Endothelial cell of umbilical vein (primary cell): ENCODE data around the gene MFSD6. TPM values are rescaled to one million over a fixed set of nuclear protein-coding genes. Genes with fewer than 3 reads are reported as not detected.

ENCODE experiments used
- BruUV-seq: library from RNA; stranded (reverse); fragments of 400-500 nt; replicated peaks from 2 replicates; lab custom pipeline; 2021; lab: Mats Ljungman, UMichigan
- CTCF ChIA-PET: fragments of 300-600, 350-600 bp; sonication (Branson Sonifier 250); formaldehyde crosslinking; loops from one replicate; lab custom pipeline; 2021; ENCODE audit warnings: antibody characterized with exemption, inconsistent platforms; lab: Charles Lee
- POLR2A ChIA-PET: fragments of 300-600, 350-600 bp; sonication (Branson Sonifier 250); formaldehyde crosslinking; loops from one replicate; lab custom pipeline; 2021; ENCODE audit warnings: antibody characterized with exemption, inconsistent platforms; lab: Charles Lee
- DNase-seq: peaks from one replicate; pipeline ENCODE4 v3.0.0-alpha.2; 2011; ENCODE audit warnings: low read depth, low spot score
- FAIRE-seq: peaks from 2 replicates; lab custom pipeline; 2011; peaks lifted over from hg19 to GRCh38; lab: Jason Lieb, UNC
- H2AFZ ChIP-seq: 2 replicates; pipeline ENCODE4 v1.6.0; 2012; ENCODE audit warnings: low read depth, low read length, control low read depth, inconsistent platforms
- H3K27ac ChIP-seq: 2 replicates; pipeline ENCODE4 v1.5.1; 2011; ENCODE audit warnings: low read depth, mild to moderate bottlenecking, control low read depth, low read length, moderate library complexity; ENCODE audit not compliant: insufficient read depth
- H3K27me3 ChIP-seq, 2 experiments: 2 replicates each; pipeline versions ENCODE4 v1.6.0 to v1.6.1; 2011; ENCODE audit warnings: low read length in 2 of 2, mixed read lengths in 1 of 2; ENCODE audit not compliant: control insufficient read depth in 2 of 2, insufficient read depth in 2 of 2
- H3K36me3 ChIP-seq, 2 experiments: 2 replicates in 1 of 2; 3 replicates in 1 of 2; pipeline ENCODE4 v1.5.1; 2011; ENCODE audit warnings: low read length in 2 of 2, mild to moderate bottlenecking in 1 of 2, moderate library complexity in 1 of 2; ENCODE audit not compliant: control insufficient read depth in 2 of 2, insufficient read depth in 2 of 2; ENCODE audit errors: extremely low read depth in 1 of 2
- H3K4me1 ChIP-seq: 3 replicates; pipeline ENCODE4 v1.5.1; 2011; ENCODE audit warnings: mild to moderate bottlenecking, low read length; ENCODE audit not compliant: control insufficient read depth, insufficient read depth; ENCODE audit errors: extremely low read depth
- H3K4me2 ChIP-seq: 2 replicates; pipeline ENCODE4 v1.6.1; 2011; ENCODE audit warnings: low read length, control low read depth, mixed read lengths; ENCODE audit not compliant: insufficient read depth
- H3K4me3 ChIP-seq, 3 experiments: fragments of 200-600 bp in 1 of 3; sonication (generic), shearing (Covaris generic) in 1 of 3; replicated peaks in 1 of 3; 2 replicates each; pipeline ENCODE4 v1.5.1; 2011 to 2016; ENCODE audit warnings: control low read depth in 3 of 3, low read length in 3 of 3, mild to moderate bottlenecking in 2 of 3, inconsistent platforms in 1 of 3, low read depth in 1 of 3, moderate library complexity in 1 of 3; ENCODE audit not compliant: insufficient read depth in 1 of 3
- H3K79me2 ChIP-seq: 2 replicates; pipeline ENCODE4 v1.6.0; 2012; ENCODE audit warnings: low read length, inconsistent platforms; ENCODE audit not compliant: control insufficient read depth, insufficient read depth
- H3K9ac ChIP-seq: replicated peaks from 2 replicates; pipeline ENCODE3; 2011; ENCODE audit warnings: low read length, control low read depth; ENCODE audit not compliant: insufficient read depth; ENCODE audit errors: extremely low read depth
- H3K9me1 ChIP-seq: replicated peaks from 3 replicates; pipeline ENCODE4 v1.6.0; 2011; ENCODE audit warnings: mild to moderate bottlenecking, low read length; ENCODE audit not compliant: control insufficient read depth, insufficient read depth; ENCODE audit errors: extremely low read depth
- H3K9me3 ChIP-seq: replicated peaks from 2 replicates; pipeline ENCODE4 v1.5.1; 2012; ENCODE audit warnings: low read length, inconsistent platforms; ENCODE audit not compliant: control insufficient read depth, insufficient read depth
- H4K20me1 ChIP-seq: replicated peaks from 2 replicates; pipeline ENCODE3; 2011; ENCODE audit warnings: mild to moderate bottlenecking, low read length; ENCODE audit not compliant: control insufficient read depth, insufficient read depth; ENCODE audit errors: extremely low read depth
- EZH2 ChIP-seq: IDR thresholded peaks from 2 replicates; pipeline ENCODE4 v1.6.1; 2012; ENCODE audit warnings: borderline replicate concordance, low read depth, mild to moderate bottlenecking, moderate library complexity, low read length, inconsistent platforms; ENCODE audit not compliant: severe bottlenecking
- FOS ChIP-seq: IDR thresholded peaks from 2 replicates; pipeline ENCODE4 v1.6.1; 2011; ENCODE audit warnings: mild to moderate bottlenecking, low read length, moderate library complexity, borderline replicate concordance; ENCODE audit not compliant: insufficient read depth
- GATA2 ChIP-seq: IDR thresholded peaks from 2 replicates; pipeline ENCODE4 v1.7.0; 2011; ENCODE audit warnings: low read depth, mild to moderate bottlenecking, moderate library complexity, mixed read lengths, low read length; ENCODE audit not compliant: insufficient read length, insufficient read depth
- JUN ChIP-seq: IDR thresholded peaks from 2 replicates; pipeline ENCODE4 v1.6.1; 2011; ENCODE audit warnings: borderline replicate concordance, low read depth; ENCODE audit not compliant: insufficient read length, insufficient read depth
- MAX ChIP-seq: IDR thresholded peaks from 2 replicates; pipeline ENCODE4 v1.6.1; 2011; ENCODE audit not compliant: insufficient read depth, insufficient read length
- MYC ChIP-seq: IDR thresholded peaks from one replicate; pipeline ENCODE4 v1.6.1; 2011; ENCODE audit warnings: mild to moderate bottlenecking, low read depth, low read length
- POLR2A ChIP-seq: IDR thresholded peaks from 2 replicates; pipeline ENCODE4 v1.6.1; 2012; ENCODE audit warnings: low read depth, mild to moderate bottlenecking, control low read depth, low read length
- POLR2AphosphoS5 ChIP-seq: IDR thresholded peaks from 2 replicates; pipeline ENCODE4 v1.6.1; 2012; ENCODE audit warnings: low read depth, mild to moderate bottlenecking, control low read depth, low read length, moderate library complexity; ENCODE audit not compliant: insufficient read depth
- dilution Hi-C: fragments of 300-500 bp; cut with MboI; formaldehyde crosslinking; loops from one replicate; pipeline ENCODE4 v1.15.0; 2019; ENCODE audit warnings: low sequenced_read_pairs; ENCODE audit not compliant: extremely low pct_ligation_motif_present
- intact Hi-C: fragments of 100-400 bp; cut with micrococcal nuclease; formaldehyde crosslinking; loops from one replicate; pipeline ENCODE4 v1.10.0; 2022
- polyA plus RNA-seq, 4 experiments: library from polyadenylated mRNA; depleted of rRNA in 3 of 4; stranded (reverse) in 3 of 4; unstranded in 1 of 4; fragments of >200 nt; gene quantifications; 2 replicates each; pipeline versions ENCODE4 v1.2.1 to v1.2.3, GENCODE V29; 2011 to 2012; ENCODE audit warnings: missing spikeins in 1 of 4
- total RNA-seq: library from RNA; stranded (reverse); gene quantifications from 2 replicates; pipeline ENCODE4 v1.2.3, GENCODE V29; 2021
- TF ChIP-seq, protein P1 (sequence below), 2 donors: IDR thresholded peaks; 1 replicate in 1 of 2; 2 replicates in 1 of 2; pipeline ENCODE4 v1.5.1; 2011; ENCODE audit warnings: low read length in 2 of 2, mild to moderate bottlenecking in 2 of 2, moderate library complexity in 2 of 2, control low read depth in 1 of 2, inconsistent platforms in 1 of 2, low read depth in 1 of 2; ENCODE audit not compliant: insufficient read depth in 1 of 2; ENCODE audit errors: extremely low read depth in 1 of 2

The MFSD6 gene
- total and polyA plus RNA-seq, 2 donors (not counting 3 experiments of a cell fraction or from before 2014, with no cell fraction given), result 4.3 to 4.5 TPM

GRCh38 chr2:190466819-190467446, 58.8 kb downstream of the MFSD6 start:
- Histone ChIP-seq H3K27me3 (no peaks in the 10 kb centered on the region), H3K9me1 (no peaks in the 10 kb centered on the region), H3K36me3 (no peaks in the 10 kb centered on the region), H3K4me3 (no peak overlapping the region), H2AFZ (no peak overlapping the region), H3K9me3 (no peaks in the 10 kb centered on the region), H3K4me1 (peaks cover 9% of the 10 kb centered on the region), H4K20me1 (no peaks in the 10 kb centered on the region), H3K79me2 (no peaks in the 10 kb centered on the region), H3K27ac (no peak overlapping the region), H3K4me2 (no peak overlapping the region), H3K9ac (no peak overlapping the region)
- no TSS peak for BruUV-seq
- no peak for DNase-seq
- intact Hi-C loops (no loop called here), dilution Hi-C loops (no loop called here)
- ChIA-PET CTCF (no interaction called here), POLR2A (no interaction called here)
- no peak for FAIRE-seq
- TF ChIP-seq POLR2AphosphoS5, result no peak
- TF ChIP-seq POLR2A, result no peak

GRCh38 chr2:190467575-190468083, 59.5 kb downstream of the MFSD6 start:
- dilution Hi-C loops, result no loop called here
- Histone ChIP-seq H2AFZ (no peak overlapping the region), H3K4me2 (no peak overlapping the region), H3K36me3 (no peaks in the 10 kb centered on the region), H3K79me2 (no peaks in the 10 kb centered on the region), H3K27ac (no peak overlapping the region), H4K20me1 (no peaks in the 10 kb centered on the region), H3K9me1 (no peaks in the 10 kb centered on the region), H3K9ac (no peak overlapping the region), H3K4me1 (peaks cover 9% of the 10 kb centered on the region), H3K27me3 (no peaks in the 10 kb centered on the region), H3K4me3 (no peak overlapping the region), H3K9me3 (no peaks in the 10 kb centered on the region)
- intact Hi-C loops, result no loop called here
- TF ChIP-seq MAX, result no peak
- TF ChIP-seq, protein P1, sequence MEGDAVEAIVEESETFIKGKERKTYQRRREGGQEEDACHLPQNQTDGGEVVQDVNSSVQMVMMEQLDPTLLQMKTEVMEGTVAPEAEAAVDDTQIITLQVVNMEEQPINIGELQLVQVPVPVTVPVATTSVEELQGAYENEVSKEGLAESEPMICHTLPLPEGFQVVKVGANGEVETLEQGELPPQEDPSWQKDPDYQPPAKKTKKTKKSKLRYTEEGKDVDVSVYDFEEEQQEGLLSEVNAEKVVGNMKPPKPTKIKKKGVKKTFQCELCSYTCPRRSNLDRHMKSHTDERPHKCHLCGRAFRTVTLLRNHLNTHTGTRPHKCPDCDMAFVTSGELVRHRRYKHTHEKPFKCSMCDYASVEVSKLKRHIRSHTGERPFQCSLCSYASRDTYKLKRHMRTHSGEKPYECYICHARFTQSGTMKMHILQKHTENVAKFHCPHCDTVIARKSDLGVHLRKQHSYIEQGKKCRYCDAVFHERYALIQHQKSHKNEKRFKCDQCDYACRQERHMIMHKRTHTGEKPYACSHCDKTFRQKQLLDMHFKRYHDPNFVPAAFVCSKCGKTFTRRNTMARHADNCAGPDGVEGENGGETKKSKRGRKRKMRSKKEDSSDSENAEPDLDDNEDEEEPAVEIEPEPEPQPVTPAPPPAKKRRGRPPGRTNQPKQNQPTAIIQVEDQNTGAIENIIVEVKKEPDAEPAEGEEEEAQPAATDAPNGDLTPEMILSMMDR (IDR thresholded peaks at IDR 0.05; ENCODE audit: extremely low read depth in 1 of 2, insufficient read depth in 1 of 2, low read depth in 1 of 2, low read length in 2 of 2), result no peak
- no peak for TF ChIP-seq FOS
- TF ChIP-seq GATA2, result no peak
- TF ChIP-seq JUN, result no peak
- TF ChIP-seq POLR2AphosphoS5, result no peak
- TF ChIP-seq EZH2, result no peak
- no peak for TF ChIP-seq POLR2A
- TF ChIP-seq MYC, result no peak
- CTCF ChIA-PET, result no interaction called here
- POLR2A ChIA-PET, result no interaction called here
- peak; percentile 26 for DNase-seq
- no TSS peak for BruUV-seq
- no peak for FAIRE-seq
